Measurements from ENCODE around the gene MCU. TPM values are rescaled to one million over a fixed set of nuclear protein-coding genes. Genes with fewer than 3 reads are reported as not detected.

MCU gene
- total and polyA plus RNA-seq, 2 donors (not counting 1 experiment from before 2014, with no cell fraction given): 11.7 to 21.1 TPM

GRCh38 chr10:72790216-72790990 lies 98.5 kb downstream of the MCU start:
- Mint-ChIP-seq H3K27ac (no peak overlapping the region), H3K4me3 (no peak overlapping the region), H3K27me3 (no peaks in the 10 kb centered on the region), H3K9me3 (ENCODE audit: insufficient read depth) (no peaks in the 10 kb centered on the region), H3K4me1 (peaks cover 12% of the 10 kb centered on the region)
- Histone ChIP-seq H3K9ac (ENCODE audit: low read length) (no peak overlapping the region), H3K4me3 (ENCODE audit: control extremely low read depth in 1 of 5, extremely low read depth in 1 of 5, insufficient read depth in 1 of 5, low read depth in 2 of 5, low read length in 4 of 5) (no peak overlapping the region), H3K27ac (ENCODE audit: low read length in 2 of 2) (no peak overlapping the region), H2AFZ (ENCODE audit: insufficient read depth, low read depth, low read length, poor library complexity, severe bottlenecking) (no peak overlapping the region), H3K9me3 (ENCODE audit: control extremely low read depth in 1 of 3, control insufficient read depth in 2 of 3, insufficient read depth in 1 of 3, low read length in 2 of 3) (no peaks in the 10 kb centered on the region), H3K27me3 (replicated peaks in 1 of 4; ENCODE audit: control extremely low read depth in 1 of 4, control insufficient read depth in 3 of 4, insufficient read depth in 4 of 4, low read length in 3 of 4) (no peaks in the 10 kb centered on the region), H3K4me1 (ENCODE audit: control insufficient read depth in 2 of 2, insufficient read depth in 2 of 2, low read length in 2 of 2) (no peaks in the 10 kb centered on the region), H3K79me2 (ENCODE audit: control insufficient read depth, insufficient read depth, low read length) (peaks cover 3% of the 10 kb centered on the region), H3K36me3 (replicated peaks in 1 of 2; ENCODE audit: control extremely low read depth in 1 of 2, control insufficient read depth in 1 of 2, extremely low read depth in 1 of 2, insufficient read depth in 2 of 2, low read length in 1 of 2) (no peaks in the 10 kb centered on the region), H3K4me2 (replicated peaks; ENCODE audit: low read depth, low read length, poor library complexity, severe bottlenecking) (no peak overlapping the region), H4K20me1 (ENCODE audit: control insufficient read depth, insufficient read depth, low read length, poor library complexity, severe bottlenecking) (no peaks in the 10 kb centered on the region)
- no CpG with 5 or more reads among the region's 3 CpGs for WGBS (ENCODE audit: insufficient coverage)
- no peak for TF ChIP-seq EZH2 (IDR thresholded peaks at IDR 0.05; ENCODE audit: borderline replicate concordance, insufficient read depth, low read depth, low read length, poor library complexity, severe bottlenecking)
- no peak for TF ChIP-seq CTCF (IDR thresholded peaks at IDR 0.05)
- POLR2A ChIA-PET: no interaction called here
- intact Hi-C loops (cut with micrococcal nuclease): no loop called here
- ATAC-seq (ENCODE audit: low read depth): no peak
- DNase-seq: no peak
- CTCF ChIA-PET: no interaction called here

- H2AFZ ChIP-seq (ENCODE audit: insufficient read depth, low read depth, low read length, poor library complexity, severe bottlenecking): no peak overlapping the region
- H3K27ac ChIP-seq (ENCODE audit: low read length in 2 of 2): no peak overlapping the region
- no peak for DNase-seq
- H3K79me2 ChIP-seq (ENCODE audit: control insufficient read depth, insufficient read depth, low read length): no peaks in the 10 kb centered on the region
- no peak overlapping the region for H3K4me3 Mint-ChIP-seq
- H3K9me3 ChIP-seq (ENCODE audit: control extremely low read depth in 1 of 3, control insufficient read depth in 2 of 3, insufficient read depth in 1 of 3, low read length in 2 of 3): no peaks in the 10 kb centered on the region
- no peaks in the 10 kb centered on the region for H3K9me3 Mint-ChIP-seq (ENCODE audit: insufficient read depth)
- no peak overlapping the region for H3K27ac Mint-ChIP-seq
- ATAC-seq (ENCODE audit: low read depth): no peak
- peaks cover 12% of the 10 kb centered on the region for H3K4me1 Mint-ChIP-seq
- H3K36me3 ChIP-seq (replicated peaks in 1 of 2; ENCODE audit: control extremely low read depth in 1 of 2, control insufficient read depth in 1 of 2, extremely low read depth in 1 of 2, insufficient read depth in 2 of 2, low read length in 1 of 2): no peaks in the 10 kb centered on the region
- no peak for TF ChIP-seq CTCF (IDR thresholded peaks at IDR 0.05)
- no peak for TF ChIP-seq EZH2 (IDR thresholded peaks at IDR 0.05; ENCODE audit: borderline replicate concordance, insufficient read depth, low read depth, low read length, poor library complexity, severe bottlenecking)
- H3K4me2 ChIP-seq (replicated peaks; ENCODE audit: low read depth, low read length, poor library complexity, severe bottlenecking): no peak overlapping the region
- ChIA-PET POLR2A (no interaction called here), CTCF (no interaction called here)
- no peaks in the 10 kb centered on the region for H4K20me1 ChIP-seq (ENCODE audit: control insufficient read depth, insufficient read depth, low read length, poor library complexity, severe bottlenecking)
- WGBS (ENCODE audit: insufficient coverage): 100% methylated on average over 3 of the region's 3 CpGs
- intact Hi-C loops (cut with micrococcal nuclease): no loop called here
- H3K9ac ChIP-seq (ENCODE audit: low read length): no peak overlapping the region
- no peaks in the 10 kb centered on the region for H3K27me3 ChIP-seq (replicated peaks in 1 of 4; ENCODE audit: control extremely low read depth in 1 of 4, control insufficient read depth in 3 of 4, insufficient read depth in 4 of 4, low read length in 3 of 4)
- no peaks in the 10 kb centered on the region for H3K4me1 ChIP-seq (ENCODE audit: control insufficient read depth in 2 of 2, insufficient read depth in 2 of 2, low read length in 2 of 2)
- no peaks in the 10 kb centered on the region for H3K27me3 Mint-ChIP-seq
- no peak overlapping the region for H3K4me3 ChIP-seq (ENCODE audit: control extremely low read depth in 1 of 5, extremely low read depth in 1 of 5, insufficient read depth in 1 of 5, low read depth in 2 of 5, low read length in 4 of 5)
These were observed 100.3 kb downstream of the MCU start for GRCh38 chr10:72792288-72792687.

All from B cell (primary cell).